GM12872 (cell line): ENCODE data around the gene OSBPL10.

Experiments used
- CTCF ChIP-seq: IDR thresholded peaks from 3 replicates; pipeline ENCODE4 v1.5.1; 2011; ENCODE audit warnings: low read depth, mild to moderate bottlenecking, low read length, moderate library complexity; ENCODE audit not compliant: insufficient read depth

OSBPL10 gene

GRCh38 chr3:31779514-31779913 is 201.5 kb downstream of the OSBPL10 start:
- no peak for TF ChIP-seq CTCF

DNA sequence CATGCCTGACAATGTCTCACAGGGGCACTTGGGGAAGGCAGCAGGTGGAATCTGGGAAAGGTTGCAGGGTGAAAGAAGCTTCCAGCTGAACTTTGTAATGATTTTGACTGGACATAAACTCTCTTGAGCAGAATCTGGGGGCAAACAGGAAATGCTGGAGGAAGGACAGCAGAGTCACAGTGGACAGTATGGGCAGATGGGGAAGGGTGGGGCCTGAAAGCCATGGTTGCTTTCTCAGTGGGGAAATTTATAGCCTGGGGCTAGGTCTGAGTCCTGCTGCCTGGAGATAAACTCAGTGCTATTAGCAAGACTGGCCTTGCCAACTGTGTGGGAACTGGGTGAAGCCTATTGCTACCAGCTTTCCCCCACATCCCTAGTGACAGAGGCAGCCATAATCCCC is 203.2 kb downstream of the OSBPL10 start:
- no peak for TF ChIP-seq CTCF

GRCh38 chr3:31777092-31777491 is 204.0 kb downstream of the OSBPL10 start:
- no peak for TF ChIP-seq CTCF

DNA sequence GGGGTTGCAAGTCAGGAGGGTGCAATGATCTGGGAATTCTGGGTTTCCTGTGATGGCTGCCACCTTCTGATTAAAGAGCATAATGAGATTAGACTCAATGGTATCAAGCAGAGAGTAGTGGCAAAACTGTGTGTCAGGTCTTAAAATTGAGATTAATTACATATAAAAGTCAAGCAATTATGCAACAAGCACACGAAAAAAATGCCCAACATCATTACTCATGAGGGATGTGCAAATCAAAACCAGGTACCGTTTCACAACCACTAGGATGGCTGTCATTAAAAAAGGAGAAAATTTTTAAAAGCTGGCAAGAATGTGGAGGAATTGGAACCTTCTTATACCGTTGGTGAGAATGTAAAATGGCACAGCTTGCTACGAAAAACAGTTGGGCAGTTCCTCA is 205.0 kb downstream of the OSBPL10 start:
- TF ChIP-seq CTCF = no peak

DNA sequence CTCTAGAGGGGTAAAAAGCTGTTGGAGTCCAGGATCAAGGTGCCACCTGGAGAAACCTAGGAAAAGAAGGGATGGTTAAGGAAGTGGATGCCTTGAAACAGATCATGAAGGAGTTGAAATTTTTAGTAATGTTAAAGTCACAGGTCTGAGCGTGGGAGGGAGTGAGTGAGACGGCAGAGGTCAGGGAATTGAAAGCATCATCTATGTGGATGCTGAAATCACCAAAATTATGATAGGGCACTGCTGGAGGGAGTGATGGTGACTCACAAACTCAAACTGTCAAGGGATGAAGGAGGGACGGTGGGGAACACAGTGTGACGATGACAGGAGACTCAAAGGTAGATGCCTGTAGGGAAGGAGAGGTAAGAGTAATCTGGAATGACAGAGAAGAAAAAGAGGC is 205.7 kb downstream of the OSBPL10 start:
- no peak for TF ChIP-seq CTCF

DNA sequence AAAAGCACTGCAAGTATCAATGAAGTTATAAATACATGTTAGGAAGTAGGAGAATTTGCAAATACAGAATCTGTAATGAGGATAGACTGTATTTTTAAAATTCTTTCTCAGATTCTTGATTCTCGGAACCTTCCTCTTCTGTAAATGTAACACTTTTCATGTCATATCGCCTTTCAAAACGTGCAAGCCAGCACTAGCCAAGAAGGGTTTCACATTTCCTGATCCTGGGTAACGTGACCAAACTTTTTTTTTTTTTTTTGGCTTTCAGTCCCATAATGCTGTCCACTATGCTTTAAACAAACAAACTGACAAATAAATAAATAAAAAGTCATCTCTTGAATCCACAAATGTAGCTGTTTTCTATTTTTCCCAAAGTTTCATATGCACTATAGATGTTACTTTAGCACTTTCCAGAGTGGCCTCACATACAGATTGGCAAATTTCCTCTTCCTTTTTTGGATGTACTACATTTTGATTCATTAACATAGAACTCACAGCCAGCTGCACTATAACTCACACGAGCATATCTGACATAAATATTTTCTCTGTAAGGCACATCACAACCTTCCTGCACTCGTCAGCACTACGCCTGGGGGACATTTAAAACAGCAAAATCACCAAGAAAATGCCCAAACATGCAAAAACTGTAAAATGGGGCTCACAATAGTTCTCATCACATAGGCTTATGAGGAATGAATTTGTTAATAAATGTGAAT is 208.1 kb downstream of the OSBPL10 start:
- no peak for TF ChIP-seq CTCF

GRCh38 chr3:31772272-31772671 is 208.8 kb downstream of the OSBPL10 start:
- TF ChIP-seq CTCF = no peak
